GM21381 (cell line): ENCODE measurements around the gene WDR64.

ENCODE experiments used
- ATAC-seq: cut with Tn5 transposase; IDR thresholded peaks from one replicate; pipeline ENCODE4 v1.9.1; 2021; ENCODE audit warnings: mild to moderate bottlenecking, moderate library complexity; ENCODE audit not compliant: unreplicated experiment

WDR64 gene

DNA sequence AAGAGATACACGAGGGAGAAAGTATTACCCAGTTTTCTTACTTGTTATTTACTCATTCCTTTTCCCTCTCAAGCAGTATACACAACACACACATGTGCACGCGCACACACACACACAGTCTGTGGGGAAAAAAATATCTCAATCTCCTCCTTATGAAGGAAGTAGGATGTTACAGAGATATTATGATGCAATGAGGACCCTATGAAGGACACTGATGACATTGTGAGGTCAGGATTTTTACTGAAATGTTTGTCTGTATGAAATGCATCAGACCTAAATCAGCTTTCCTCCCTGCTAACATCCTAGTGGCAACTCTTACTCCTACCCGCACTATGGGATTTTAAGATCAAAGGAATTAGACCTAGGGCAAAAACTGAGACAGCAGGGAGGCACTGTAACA, at the start of gene WDR64:
WDR64 (plus strand) TSS at position 270 of the 400 bp plus-strand sequence. CDS start 204 bp downstream, outside the sequence.
- ATAC-seq: no peak

DNA sequence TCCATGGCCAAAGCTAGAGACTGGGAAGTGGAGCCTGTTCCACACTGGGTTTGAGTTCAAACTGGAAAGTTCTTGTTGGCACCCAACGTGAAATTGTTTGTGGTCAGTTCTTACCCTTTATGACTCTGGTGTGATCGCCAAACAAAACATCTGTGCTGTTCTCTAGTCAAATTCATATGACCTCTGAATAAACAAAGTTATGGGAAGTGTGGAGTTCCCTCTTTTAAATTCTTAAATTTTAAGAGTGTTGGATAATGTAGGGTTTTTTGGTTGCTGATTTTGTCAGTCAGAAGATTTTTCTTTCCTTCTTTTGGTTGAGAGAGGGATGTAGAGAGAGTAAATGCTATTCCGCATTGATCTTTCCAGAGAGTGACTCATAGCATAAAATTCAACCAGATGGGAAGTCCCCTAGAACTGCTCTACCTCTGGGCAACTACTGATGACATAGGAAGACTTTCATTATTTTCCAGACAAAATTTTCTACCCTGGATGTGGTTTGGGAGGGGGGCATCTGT, 48.3 kb upstream of the WDR64 start:
- ATAC-seq: no peak

DNA sequence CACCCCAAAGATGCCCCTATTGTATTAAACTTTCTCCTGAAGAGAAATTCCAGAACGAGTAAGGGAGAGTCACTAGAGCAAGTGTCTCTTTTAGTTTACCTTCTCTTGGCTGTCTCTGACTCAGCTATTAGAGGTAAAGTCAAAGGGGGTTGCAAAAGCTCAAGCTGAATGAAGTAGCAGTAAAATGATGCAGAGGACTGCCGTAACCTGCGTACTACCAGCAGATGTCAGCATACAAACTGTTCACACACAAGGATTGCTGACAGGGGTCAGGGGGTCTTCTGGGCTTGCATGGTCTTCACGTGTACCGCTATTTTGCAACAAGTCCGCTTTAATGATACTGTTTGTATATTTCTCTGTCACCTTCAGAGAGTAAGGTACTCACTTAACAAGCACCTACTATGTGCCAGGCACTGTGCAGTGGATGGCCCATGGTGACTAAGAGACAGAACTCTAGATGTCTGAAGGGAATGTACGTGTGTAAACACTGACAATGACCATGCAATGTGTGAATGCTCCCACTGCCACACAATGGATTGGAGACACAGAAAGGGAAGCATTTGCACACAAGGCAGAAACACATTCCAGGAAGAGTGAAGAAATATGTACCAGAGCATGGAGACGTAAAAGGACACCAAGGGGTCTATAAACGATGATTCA, 46.8 kb upstream of the WDR64 start:
- ATAC-seq: no peak

DNA sequence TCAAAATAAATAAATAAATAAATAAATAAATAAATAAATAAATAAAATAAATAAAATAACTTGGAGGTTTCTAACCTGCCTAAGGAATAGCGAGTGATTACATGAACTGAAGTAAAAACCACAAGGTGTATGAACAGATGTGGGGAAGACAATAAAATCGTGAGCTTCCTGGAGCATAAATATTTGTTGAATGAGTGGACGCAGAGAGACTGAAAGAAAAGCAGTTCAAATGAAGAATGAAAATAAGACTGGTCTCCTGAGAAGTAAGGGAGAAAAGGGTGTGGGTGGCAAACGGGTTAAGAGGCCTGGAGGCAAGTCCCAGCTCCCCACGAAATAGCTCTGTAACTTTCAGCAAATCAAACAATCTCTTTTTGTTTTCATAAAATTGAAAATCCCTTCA, 45.5 kb upstream of the WDR64 start:
- ATAC-seq: no peak

DNA sequence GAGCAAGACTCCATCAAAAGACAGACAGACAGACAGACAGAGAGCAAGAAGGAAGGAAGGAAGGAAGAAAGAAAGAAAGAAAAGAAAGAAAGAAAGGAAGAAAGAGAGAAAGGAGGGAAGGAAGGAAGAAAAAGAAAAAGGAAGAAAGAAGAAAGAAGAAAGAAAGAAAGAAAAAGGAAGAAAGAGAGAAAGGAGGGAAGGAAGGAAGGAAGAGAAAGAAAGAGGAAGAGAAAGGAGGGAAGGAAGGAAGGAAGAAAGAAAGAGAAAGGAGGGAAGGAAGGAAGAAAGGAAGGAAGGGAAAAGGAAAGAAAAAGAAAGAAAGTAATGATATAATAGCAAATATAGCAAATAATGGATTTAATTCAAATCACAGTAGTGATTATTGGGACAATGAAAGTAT, 44.6 kb upstream of the WDR64 start:
- no peak for ATAC-seq

DNA sequence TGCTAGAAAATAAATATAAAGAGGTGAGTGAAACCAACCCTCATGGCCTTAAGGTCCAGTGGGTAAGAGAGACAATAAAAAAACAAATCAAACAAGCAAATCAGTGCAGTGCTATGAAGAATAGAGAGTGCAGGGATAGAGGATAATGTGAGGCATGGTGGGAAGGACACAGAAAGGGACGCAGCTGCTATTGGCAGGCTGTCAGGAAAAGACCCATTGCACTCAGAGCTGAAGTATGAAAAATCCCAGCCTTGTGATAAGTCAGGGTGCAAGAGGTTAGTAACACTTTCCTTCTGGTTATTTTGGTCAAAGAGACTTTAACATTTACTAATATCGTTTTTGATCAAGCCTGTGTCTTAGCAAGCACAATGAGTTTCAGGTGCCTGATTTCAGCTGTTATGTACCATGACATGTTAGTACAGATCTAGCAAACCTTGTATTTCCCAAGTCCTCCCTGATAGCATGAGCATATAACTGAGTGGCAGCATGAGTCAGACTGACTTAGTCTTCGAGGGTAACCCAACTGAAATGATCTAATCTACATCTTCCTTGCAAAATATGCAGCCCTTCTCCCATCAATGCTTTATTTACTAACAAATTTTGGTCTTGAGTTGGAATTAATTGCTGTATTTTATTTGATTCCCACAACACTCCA, 43.6 kb upstream of the WDR64 start:
- ATAC-seq: peak; percentile 28

DNA sequence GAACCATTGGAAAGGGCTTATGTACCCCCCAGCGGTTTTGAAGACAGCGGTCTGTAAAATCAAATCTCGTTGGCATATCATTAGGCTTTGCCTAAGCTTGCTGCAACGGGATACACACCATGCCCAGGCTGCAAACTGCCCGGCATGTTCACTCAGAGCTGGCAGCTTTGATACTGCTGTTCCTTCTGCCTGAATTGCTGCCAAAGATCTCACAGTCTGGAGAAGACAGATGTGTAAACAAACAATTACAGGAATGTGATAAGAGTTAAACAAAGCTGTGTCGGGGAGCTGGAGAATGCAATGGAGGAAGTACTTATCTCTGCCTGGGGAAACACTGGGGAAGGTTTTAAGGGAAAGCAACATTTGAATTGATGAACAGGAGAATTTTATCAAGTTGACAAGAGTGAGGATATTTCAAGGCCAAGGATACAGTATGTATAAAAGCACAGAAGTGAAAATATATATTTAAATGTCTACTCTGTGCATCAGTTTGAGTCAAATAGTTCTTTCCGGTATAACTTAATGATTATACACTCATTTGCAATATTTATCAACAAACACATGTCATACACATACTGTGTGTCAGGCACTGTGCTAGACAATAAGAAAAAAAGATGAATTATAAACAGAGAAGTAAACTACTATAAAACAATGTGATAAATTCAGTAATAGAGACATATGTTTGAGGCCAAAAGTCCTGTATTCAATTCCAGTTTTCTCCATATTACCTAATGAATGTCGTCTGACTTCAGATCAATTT, 41.8 kb upstream of the WDR64 start:
- ATAC-seq: no peak

DNA sequence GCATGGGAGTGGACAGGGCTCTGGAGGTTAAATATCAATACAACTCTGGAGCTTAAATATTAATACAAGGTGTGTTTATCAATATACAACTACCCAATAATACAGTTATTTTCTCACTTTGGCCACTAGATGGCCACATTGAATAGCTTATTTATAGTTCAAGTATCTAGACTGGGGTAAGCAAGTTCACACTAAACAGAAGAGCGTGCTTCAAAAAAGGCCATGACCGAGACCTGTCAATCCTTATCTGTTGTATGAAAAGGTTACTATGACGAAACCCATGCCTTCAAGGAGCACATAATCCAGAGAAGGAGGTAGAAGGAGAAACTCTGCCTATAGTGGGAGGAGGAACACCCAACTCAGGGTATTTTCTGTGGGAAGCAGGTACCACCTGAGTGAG, 41.0 kb upstream of the WDR64 start:
- ATAC-seq: peak; percentile 87

DNA sequence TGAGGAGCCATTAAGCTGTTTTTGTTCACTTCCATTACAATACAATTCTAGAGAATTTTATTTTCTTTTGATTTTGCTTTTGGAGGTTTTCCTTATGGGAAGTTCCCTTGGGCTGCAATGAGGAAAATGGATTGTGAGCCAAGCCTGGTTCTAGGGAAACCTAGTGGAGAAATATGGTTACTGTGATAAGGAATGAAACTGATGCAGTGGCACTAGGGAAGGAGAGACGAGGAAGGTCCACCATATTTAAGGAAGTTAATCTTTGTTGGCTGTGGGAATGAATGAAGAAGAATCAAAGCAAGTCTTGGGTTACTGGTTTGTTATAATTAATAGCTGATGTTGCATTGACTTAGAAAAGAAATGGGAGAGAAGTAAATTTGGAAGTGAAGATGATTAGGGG, 40.3 kb upstream of the WDR64 start:
- no peak for ATAC-seq

DNA sequence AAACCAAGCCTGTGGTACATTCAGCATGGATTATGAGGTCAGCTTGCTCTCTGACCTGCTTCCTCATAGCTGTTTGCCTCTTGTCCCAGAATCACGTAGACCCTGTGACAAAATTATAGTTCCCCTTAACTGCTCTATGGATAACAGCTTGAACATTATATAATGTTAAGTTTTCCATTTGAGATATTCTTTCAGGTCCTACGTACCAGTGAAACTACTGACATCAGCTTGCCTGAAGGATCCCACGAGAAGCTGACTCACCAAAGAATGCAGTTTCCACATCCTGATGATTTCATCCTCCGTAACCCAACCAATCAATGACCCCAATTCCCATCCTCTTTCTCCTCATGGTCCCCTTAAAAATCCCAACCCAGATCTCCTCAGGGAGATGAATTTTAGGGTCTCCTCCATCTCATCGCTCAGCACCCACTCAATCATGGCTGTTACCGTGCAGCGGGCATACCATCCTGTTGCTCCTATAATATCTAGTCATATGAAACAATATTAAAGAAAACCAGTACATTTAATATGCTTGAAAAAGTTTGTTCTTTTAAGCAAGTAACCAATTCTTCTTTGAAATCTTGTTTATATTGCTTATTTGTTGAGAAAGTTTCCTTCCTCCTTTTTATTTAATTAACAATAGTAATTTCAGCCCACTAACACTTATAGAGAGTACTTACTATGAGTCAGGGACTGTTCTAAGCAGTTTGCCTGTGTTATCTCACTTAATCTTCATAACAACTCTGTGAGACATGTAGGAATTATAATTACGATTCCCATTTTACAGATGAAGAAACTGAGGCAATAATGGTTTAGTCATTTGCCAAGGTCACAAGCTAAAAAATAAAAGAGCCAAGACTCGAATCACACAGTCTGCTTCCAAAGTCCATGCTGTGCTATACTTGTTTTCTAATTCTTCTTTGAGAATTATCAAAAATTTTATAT, 39.3 kb upstream of the WDR64 start:
- no peak for ATAC-seq

DNA sequence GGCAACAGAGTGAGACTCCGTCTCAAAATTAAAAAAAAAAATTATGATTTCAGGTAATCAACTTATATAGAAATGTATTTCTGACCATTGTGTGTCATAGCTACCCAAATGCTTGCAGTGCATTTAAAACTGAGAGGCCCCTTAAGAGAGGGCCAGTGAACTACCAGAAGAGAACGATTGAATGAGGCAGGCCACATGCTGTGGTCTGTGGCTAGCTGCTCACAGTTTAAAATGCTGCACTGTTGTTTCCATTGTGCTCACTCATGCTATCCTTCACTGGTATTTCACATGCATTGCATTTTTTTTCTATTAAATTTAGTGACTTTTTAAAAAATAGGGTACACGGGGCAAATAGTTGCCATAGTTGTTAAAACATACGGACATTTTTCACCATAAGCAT, 37.9 kb upstream of the WDR64 start:
- ATAC-seq: no peak

DNA sequence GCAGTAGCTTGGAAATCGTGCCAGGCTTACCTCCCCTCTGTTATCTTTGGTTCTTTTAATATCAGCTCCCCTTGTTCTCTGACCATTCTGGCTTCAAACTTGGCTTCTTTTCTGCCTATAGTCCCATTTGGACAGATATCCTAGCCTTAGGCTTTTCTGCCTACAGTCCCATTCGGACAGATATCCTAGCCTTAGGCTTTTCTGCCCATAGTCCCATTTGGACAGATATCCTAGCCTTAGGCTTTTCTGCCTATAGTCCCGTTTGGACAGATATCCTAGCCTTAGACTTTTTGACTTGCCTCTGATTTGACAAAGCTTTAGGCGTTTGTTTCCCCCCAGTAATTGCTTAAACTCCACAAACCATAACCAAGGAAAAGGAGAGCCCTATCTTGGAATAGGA, 37.5 kb upstream of the WDR64 start:
- no peak for ATAC-seq

DNA sequence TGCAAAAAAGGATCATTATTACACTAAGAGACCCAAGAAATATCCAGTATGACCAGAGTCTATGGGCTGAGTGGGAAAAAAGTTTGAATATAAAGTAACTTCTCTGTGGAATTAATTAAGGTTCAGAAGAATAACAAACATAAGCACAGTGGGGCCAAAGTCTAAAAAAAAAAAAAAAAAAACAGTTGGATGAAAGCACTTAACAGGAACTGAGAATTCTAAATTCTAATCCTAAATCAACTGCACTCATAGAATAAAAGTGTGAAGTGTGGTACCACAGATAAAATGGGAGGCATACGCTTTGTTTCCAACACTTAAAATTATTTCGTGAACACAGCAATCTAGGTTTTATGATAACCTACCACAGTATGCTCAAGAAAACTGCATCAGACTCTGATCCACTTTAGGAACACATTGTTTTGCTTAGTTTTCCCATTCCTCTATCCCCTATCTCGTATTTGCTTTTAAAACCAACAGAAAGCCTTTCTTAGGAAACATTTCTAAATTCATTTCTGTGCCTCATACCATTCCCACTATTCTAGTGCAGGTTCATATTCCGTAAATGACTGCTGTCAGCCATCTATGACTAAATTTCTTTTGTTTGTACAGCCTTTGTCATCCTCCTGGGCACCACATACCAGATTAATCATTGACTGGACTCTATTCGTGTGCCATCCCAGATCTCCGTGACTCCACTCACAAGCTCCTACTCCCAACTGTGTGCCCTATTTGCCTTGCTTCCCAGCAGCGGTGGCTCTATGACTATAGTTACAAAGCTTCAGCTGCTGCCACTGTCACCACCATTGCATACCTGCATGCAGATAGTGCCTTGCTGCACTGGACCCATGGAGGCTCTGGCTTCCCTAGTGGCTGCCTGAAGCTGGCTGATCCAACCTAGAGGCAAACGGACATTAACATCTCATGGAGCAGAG, 36.8 kb upstream of the WDR64 start:
- ATAC-seq: no peak

DNA sequence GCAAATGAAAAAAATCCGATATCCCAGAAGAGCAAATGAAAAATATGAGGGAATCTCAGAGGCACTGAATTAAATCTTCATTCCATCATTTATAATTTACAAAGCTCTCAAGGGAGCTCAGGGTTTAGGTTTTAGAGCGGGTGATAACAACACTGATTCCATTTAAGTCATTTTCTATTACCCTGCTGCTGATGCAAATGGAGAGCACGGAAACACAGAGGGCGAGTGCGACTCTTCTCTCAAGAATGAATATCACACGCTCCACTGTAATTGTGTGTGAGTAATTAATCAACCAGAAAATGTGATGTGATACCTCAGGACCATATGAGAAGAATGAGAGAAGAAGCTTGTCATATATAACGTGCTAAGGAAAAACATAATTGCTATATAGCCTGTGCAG, 34.7 kb upstream of the WDR64 start:
- ATAC-seq: no peak

DNA sequence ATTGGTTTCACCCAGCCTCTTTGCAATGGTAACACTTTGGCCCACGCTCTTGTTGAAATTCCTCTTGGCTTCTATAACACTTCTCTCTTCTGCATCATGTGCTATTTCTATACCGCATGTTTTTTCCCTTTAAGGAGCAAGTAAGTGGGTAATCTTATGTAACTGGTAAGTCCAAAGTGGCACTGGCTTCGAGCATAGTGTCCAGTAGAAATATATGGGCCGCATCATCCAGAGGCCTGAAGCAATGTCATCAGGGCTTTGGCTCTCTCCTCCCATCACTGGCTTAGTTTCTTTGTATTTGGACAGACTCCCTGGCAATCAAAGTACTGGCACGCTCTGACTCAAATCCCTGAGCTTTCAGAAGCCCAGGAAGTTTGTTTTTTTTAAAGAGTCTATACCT, 29.4 kb upstream of the WDR64 start:
- ATAC-seq: no peak

DNA sequence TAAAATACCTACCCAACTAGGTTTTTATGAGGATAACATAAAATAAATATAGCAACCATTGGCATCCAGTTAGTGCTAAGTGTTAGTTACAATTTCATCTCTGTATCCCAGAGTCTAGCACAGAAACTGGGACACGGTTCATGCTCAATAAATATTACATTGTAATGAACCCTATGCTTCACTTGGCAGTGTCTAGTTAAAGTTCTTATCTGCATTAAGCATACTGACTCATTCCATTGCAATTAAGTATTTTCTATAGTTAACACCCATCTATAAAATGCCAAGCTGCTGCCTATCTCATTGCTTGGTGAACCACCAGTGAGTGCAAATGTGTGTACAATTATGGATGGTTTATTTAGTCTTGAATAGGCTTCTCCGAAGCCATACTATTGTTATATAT, 27.1 kb upstream of the WDR64 start:
- no peak for ATAC-seq

DNA sequence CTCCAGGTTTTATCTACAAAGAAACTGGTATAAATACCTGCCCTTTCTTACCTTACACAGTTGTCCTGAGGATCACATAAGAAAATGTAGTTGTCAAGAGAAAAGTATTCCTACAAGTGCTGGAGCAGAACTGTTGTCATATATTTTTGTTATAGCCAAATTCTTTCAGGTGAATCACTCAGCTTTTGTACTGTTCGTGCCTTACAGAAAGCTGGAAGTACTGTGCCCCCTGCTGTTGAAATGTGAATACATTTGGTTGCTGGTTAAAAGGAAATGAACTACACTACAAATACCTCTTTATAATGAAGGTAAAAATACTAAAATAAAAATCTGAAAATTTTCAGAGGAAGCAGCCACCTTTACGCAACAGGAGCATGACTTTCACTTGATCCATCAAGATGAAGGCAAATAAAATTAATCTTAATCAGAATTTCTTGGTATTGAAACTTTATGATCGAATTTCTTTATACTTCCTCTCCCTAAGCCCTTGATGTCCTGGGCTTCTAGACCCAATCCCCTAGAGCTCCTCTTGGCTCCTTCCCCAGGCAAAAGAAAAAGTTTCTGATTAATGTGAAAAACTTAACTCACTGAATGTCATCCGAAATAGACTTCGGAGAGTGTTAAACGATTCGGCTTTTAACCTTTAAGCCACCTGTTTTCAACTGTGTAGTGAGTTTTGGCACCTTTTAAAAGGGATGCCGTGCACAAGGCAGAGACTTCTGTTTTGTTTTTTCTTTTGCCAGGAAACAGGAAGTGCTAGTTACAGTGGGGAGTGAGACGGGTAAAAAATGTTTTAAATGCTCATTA, 24.4 kb upstream of the WDR64 start:
- peak; percentile 78 for ATAC-seq

DNA sequence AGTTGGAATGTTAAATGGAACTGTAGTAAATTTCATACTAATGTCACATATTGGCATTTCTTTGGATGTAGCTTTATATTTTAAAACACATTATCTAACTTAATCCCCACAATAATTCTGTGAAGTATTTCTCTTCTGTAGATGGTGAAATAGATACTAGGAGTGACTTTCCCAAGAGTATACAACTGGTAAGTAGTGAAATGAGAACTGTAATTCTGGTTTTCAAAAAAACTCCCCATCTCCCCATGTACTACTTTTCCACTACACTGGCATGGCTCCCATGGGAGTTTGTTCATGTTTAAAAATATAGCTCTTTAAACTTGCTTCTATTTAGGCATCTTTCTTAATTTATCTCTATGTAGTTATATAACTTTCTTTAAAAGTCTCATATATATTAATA, 22.1 kb upstream of the WDR64 start:
- ATAC-seq: no peak

DNA sequence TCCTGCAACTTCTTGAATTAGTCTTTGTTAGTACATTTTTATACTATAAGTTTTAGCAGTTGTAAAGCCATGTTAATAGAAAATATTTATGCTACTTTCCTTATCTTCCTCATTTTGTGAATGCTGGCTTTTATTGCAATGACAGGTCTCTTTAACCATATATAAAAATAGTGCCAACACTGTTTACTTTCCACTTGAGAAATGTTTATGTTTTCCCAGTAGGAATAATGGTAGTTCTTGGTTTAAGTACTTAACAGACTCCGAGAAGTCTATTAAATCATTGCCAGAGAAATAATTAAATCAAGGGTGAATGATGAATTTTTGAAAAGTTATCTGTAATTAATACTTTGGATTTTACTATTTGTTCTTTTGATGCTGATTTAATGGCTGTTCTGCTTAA, 21.6 kb upstream of the WDR64 start:
- ATAC-seq: no peak
